Pons (tissue), 1 donor: ENCODE data around the gene RTN4R.
A peak's percentile ranks its signal among the peaks of the same experiment; 100 is the strongest.

Source experiments
- DNase-seq: peaks from one replicate; pipeline ENCODE4 v3.0.0-alpha.2; 2016; ENCODE audit warnings: low spot score

RTN4R gene

DNA sequence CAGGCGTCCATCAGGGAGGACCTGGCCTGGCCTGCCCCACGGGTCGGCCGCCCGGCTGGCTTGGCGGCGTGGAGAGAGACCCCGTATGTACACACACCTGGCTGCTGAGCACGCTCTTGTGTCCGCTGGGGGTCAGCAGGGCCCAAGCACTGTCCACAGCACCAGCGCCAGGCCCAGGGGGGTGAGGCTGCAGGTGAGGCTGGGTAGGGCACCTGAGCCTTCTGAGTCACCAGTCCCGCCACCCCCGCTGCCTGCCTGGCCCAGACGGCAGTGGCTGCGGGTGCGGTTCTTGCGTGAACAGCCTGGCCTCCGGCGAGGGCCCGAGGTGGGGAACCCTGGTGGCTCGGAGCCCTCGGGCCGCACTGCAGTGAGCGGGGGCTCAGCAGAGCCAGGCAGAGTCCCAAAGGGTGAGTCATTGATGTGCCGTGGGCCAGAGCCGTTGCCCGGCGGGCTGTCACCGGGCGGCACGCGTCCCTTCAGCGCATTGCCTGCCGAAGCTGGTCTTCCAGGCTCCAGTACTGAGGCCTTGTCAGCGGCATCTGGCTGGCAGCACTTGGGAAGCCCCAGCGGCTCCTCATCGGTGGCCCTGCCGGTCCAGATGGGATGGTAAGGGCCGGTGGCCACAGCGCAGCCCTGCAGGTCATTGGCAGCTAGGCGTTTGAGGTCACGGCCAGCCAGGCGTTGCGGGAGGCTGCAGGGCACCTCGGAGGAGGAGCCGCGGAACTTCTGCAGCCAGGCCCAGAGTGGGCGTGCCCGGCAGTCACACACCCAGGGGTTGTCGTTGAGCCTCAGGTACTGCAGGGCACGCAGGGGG lies 26.3 kb downstream of the RTN4R start:
- peak; percentile 39 for DNase-seq

DNA sequence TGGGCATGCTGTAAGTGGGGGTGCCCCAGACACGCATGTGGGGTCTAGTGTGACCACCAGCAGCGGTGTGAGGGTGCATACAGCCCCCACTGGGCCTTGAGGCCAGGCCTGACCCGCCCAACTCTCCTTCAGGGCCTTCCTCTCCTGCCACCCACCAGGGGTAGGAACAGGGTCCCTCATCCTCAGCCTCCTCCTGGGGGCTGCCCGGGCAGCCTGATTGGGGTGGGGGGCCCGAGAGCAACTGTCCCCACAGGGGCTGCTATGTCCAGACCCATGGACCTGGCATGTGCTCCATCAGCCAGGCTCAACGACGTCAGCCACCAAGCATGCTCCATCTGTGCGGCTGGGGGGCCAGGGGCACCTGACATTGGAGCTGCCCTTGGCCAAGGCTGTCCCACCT lies 27.2 kb downstream of the RTN4R start:
- no peak for DNase-seq

DNA sequence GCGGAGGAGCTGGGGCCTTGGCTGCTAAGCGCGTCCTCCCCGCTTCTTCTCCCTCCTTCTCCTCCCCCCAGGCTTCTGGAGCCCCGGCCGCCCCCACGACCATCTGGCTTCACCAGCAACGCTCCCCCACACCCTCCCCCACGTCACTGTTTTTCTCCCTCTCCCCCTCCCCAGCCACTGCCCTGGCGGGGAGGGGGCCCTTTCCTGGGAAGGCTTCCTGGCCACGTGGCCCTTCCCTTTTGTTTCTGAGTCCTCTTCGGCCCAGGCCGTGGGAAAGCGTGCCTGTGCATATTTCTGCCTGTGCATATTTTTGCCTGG lies 27.7 kb downstream of the RTN4R start:
- peak; percentile 43 for DNase-seq

DNA sequence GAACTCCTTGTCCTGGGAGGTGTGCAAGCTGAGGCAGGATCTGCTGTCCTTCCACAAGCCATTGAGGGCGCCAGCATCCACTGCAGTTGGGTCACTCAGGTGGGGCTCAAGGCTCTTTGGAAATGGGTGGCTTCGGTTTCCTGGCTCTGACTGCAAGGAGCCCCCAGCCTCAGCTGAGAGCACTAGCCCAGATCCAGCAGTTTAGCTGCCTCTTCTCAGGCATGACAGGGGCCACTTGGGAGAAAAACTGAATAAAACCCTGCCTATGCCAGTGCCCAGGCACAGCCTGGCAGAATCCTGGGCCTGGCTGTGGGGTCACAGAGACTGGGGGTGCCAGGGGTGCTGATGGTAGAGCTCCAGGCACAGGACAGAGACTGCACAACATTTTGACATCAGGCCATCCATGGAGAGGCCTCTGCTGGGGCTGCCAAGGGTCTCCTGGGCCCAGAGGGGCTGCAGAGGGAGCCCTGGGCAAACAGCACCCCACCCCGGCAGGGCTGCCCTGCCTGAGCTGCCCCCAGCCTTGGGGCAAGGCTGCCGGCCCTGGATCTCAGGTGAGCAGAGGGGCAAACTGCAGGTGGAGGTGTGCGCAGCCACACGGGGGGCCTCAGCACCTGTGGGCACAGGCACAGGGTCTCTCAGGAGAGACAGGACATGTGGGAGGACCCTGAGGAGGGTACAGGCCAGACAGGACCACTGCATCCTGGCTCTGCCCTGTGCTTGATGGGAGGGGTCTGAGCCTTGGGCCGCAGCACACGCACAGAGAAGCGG lies 28.3 kb downstream of the RTN4R start:
- DNase-seq = no peak

DNA sequence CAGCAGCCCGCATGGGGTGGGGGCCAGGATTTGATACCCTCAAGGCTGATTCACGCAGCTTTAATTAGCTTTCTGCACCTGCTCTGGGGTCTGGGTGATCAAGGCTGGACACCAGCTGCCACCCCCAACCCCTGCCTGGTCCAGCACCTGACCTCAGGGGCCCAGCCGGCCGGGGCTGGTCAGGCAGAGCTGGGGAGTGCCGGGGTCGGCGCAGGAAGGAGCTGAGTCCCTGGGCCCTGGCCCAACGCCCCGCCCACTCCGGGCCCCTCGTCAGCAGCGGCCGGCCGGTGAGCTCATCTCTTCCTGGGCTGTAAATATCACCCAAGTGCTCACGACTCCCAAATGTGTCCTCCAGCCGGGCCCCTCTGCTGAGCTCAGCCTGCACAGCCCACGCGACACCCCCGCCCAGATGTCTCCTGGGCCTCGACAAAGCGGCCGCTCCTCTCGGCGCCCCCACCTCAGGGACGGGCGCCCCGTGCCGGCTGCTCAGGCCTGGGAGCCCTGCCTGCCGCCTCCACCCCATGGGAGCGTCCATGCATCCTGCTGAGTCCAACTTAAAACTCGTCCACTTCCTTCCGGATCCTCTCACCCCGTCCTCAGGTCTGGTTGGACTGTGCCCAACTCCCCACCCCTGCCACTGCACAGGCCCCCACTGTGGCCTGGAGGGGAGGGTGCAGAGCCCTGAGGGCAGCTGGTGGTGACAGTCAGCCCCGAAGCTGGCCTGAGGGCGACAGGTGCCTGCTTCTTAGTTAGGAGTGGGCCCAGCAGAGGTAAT lies 29.0 kb downstream of the RTN4R start:
- DNase-seq = no peak

DNA sequence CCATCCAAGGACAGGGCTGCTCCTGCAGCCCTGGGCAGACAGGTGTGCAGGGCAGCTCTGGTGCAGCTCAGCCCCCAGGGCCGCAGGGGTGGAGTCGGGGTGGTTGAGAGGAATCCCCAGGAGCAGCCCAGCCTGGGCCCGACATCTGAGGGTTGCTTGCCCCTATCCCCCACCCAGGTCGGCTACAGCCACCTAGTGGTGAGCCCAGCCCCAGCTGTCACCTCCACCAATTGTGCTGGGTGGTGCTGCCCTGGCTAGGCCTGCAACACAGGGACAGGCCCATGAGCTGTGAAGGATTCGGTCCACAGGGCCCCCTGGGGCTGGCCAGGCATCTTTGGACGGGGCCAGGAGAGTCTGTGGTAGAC lies 29.6 kb downstream of the RTN4R start:
- DNase-seq = no peak

DNA sequence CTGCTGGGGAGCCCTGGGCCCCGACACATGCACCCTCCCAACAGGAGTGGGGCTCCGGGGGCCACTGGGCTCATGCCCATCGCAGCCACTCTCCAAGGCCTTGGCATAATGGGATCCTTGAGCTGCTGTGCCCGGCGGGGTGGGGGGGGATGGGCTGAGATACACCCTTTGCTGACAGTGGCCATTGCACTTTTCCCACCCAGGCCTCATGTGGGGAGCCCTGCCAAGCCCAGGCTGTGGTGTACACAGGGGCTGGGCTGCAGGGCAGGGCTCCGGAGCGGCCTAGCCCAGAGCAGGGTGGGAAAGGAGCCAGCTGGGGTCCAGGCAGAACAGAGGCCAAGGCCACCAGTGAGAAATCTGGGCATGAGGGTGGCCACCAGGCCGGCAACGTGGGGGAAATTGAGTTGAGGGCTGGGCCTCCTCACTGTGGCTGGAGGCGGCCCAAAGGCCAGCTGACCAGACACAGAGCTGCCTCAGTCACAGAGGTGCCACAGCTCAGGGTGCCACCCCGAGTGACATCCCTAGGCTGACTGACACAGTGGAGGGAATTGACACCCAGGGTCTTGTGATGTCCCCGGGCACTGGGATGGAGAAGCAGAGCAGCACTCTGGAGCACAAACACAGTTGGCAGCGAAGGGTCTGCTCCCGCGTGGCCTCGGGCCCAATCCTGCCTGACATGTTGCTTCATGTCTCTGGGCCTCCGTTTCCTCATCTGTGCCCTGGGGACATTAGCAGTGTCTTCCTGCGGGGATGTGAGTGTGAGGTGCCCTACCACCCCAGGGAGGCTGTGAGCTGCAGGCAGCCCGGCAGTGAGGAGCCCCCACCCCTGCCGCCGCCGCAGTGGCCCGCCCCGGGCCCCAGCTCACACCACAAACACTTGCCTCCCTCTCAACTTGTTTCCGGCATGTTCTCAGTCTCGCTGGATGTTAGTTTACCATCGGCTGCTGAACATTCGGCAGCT lies 30.4 kb downstream of the RTN4R start:
- peak; percentile 61 for DNase-seq

DNA sequence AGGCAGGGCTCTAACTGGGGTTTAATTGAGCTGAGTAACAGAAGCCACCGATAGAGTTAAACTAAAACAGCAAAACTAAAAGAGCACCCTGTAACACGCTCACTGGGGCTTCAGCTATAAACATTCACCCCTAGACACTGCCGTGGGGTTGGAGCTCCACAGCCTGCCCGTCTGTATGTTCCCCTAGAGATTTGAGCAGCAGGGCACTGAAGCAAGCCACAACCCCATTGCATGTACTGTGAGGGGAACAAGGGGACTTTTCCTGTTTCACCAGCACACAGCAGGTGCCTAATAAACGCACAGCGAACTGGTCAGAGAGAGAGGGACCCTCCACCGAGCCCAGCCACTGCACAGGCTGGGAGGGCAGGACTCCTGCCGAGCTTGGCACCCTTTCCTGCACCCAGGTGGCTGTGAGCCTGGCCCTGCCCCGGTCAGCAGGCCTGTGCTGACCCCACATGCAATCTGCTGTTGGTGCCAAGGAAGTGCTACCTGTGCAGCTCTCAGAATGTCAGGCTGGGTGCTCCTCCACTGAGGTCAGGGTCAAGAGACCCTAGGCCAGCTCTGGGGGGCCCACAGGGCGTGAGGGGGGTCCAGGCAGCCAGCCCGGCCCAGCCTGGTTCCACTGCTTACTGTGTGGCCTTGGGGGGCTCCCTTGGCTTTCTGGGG lies 31.9 kb downstream of the RTN4R start:
- DNase-seq = no peak

DNA sequence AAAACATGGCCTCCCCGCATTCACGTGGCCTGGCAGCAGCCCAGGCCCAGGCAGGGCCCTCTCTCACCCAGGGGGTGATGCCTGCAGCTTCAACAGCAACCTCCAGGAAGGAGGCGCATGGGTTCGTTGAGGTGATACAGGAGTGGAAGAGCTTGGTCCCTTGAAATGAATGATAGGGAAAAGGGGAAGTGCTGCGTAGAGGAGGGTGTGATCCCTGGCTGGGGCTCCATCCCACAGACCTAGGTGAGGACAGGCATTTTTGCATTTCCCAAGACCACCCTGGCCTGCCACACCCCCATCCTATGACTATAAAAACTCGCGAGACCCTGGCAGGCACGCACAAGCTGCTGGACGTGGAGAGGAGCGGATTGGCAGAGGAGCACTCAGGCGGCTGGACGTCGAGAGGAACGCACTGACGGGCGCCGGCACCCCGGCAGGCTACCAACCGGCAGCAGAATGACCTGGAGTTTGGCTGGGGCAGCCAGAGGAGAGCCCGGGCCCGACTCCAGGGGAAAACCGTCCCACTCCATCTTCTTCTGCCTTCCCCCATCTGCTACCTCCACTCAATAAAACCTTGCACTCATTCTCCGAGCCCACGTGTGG lies 32.6 kb downstream of the RTN4R start:
- no peak for DNase-seq

DNA sequence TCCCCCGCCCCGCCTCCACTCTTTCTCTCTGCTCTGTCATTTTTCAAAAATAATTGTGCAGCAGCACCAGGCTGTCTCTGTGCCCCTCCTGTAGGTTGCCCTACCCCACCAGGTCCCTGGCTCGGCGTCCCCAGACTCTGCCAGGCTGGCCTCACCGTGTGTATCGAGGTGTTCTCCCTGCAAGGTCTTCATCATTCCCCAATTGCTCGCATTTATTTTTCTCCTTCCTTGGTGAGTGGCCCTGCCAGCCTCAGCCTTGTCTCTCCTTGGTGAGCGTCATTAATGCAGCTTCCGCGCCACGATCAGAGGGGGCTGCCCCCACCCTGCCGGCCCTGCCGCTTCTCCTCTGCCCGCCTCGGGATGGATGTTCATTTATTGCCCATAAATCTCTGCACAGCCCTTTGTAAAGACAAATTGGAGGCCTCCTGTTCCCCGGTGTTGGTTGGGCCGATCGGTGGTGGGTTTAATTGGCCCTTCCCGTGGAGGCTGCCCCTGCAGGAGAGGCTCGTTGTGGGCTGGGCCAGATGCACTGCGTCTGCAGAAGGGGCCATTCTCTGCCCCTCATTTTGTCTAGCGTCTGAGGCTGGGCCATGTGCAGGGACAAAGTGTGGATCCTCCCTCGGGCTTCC lies 33.2 kb downstream of the RTN4R start:
- no peak for DNase-seq

DNA sequence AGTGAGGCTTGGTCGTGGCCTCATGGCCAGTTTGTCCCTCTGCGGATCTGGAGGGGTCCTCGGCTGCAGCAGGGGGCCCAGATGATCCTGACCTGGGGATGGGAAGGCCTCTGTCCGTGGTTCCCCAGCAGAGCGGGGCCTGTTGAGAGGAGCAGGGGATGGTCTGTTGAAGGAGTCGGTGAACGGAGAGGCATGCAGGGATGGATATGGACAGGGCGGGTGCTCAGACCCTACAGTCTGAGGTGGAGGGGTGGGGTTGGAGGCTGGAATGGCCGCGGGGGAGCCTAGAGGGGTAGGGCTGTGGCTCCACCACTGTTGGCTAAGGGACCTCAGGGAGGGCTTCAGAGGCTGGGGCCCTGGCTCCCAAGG lies 33.8 kb downstream of the RTN4R start:
- DNase-seq = no peak

DNA sequence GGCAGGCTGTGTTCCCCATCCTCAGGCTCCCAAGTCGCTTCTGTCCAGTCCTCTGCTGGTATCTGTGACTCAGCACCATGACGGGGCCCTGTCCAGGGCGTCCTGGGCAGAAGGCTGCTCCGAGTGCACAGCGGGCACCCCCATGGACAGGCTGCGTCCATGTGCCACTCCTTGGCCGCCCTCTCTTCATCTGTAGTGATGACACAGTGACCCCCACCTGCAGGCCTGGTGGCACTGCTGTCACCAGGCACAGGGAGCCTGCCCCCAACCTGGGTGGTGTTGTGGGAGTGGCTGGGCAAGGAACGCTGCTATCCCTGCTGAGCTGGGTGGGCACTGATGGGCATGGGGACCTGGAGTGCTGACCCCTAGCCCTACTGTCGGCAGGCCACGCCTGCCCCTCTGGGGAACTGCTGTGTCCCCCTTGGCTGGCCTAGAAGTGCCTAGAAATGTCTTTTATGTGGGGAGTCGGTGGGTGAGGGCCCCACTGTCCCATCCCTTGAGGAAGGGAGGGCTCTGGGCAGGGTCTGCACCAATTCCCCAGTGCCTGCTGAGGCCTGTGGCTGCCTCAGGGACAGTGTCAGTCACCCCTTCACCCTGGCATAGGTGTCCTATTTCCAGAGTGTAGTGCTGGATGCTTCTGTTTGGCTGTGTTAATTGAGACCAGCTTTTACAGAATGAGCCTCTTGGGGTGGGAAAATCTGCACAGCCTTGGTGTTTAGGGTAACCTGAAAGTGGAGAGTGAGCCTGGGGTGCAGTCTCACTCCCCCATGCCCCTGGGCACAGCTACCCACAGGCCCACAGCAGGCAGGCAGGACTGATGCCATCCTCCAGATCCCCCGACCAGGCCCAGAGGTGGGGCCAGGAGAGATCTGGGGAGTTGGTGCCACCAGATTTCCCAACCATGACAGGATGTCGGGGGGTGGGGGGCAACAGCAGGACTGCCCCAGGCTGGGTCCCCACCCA lies 34.5 kb downstream of the RTN4R start:
- no peak for DNase-seq

DNA sequence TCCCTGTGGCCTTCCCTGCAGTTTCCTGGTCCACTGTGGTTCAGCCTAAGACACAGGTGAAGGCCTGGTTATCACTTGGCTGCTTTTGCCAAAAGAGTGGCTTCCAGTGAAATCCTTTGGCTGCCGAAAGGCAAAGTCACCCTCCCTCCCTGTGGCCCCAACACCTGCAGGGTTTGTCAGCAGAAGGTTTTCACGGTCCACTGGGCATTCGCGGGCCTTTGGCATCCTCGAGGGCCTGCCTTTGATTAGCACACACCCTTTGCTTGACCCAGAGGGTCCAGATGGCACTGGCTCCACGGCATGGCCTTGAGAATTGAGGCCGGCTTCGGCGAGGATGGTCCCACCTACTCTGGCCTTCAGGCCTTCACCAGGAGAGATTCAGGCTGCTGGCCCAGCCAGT lies 35.3 kb downstream of the RTN4R start:
- no peak for DNase-seq

DNA sequence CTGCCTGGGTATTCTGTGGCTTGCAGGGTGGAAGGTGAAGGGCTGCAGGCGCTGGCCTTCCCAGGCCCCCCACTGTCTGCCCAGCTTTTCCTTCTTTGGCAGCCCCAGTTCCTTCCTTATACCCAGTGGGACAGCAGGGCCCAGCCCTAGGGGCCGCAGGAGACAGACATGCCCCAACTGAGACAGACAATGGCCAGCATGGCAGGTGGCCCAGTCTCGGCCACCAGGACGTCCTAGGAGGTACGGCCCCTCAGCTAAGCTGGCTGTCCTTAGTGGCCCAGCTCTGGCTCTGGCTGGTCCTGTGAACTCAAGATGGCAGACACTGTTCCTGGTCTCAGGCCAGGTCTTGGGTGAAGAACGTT lies 35.9 kb downstream of the RTN4R start:
- no peak for DNase-seq

DNA sequence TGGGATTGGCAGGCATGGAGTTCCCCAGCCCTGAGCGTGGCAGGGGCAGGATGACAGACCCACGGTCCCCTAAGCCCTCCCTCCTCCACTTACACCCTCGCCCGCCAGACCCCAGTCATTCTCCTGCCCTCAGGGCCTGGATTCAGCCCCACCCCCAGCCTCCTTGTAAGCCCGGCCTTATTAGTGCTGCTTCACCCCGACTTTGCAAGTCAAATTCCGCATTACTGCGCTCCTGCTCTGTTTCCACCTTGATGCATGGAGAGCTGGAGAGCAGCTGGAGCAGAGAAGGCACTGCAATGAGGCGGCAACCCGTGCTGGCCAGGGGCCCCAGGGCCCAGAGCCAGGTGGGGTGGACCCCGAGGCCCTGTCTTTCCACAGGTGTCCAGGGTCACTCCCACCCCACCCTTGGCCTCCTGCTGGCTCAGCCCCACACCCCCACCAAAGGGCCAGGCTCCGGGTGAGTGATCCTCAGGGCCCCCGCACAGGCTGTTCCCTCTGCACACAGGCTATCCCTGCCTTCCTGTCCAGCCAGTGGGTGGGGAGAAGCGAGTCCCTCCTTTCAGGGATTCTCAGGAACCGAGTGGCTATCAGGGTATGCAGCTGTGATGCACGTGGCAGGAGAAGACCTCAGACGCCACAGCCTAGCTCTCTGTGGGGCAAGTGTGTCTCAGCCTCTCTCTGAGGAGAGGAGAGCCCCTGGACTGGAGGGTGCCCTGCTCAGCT lies 36.4 kb downstream of the RTN4R start:
- DNase-seq = no peak

DNA sequence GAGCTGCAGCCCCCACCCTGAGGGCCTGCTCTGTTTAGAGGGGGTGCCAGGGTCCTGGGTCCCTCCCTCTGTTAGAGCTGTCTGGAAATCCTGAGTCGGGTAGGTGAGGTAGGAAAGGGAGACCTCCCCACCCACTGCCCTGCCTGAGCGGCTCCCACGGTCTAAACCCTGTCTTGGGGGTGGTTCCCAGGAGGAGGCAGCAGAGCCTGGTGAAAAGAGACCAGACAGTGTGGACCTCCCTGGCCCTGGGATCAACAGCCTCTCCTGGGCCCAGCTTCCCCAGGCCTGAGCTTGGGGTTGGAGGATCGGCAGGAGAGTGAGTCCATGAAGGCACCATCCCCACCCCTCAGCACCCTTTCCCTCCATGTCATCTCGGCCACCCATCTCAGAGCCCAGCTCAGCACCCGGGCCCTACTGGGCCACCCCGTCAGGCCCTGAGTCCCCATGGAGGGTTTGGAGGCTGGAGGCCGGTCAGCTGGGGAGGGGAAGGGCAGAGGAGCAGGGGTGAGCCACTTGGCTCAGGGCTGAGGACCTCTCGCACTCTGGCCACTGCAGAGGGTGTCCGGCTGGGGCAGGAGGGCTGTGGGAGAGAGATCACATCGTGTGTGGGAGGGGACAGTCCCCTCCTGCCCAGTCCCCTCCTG lies 37.2 kb downstream of the RTN4R start:
- DNase-seq = no peak

DNA sequence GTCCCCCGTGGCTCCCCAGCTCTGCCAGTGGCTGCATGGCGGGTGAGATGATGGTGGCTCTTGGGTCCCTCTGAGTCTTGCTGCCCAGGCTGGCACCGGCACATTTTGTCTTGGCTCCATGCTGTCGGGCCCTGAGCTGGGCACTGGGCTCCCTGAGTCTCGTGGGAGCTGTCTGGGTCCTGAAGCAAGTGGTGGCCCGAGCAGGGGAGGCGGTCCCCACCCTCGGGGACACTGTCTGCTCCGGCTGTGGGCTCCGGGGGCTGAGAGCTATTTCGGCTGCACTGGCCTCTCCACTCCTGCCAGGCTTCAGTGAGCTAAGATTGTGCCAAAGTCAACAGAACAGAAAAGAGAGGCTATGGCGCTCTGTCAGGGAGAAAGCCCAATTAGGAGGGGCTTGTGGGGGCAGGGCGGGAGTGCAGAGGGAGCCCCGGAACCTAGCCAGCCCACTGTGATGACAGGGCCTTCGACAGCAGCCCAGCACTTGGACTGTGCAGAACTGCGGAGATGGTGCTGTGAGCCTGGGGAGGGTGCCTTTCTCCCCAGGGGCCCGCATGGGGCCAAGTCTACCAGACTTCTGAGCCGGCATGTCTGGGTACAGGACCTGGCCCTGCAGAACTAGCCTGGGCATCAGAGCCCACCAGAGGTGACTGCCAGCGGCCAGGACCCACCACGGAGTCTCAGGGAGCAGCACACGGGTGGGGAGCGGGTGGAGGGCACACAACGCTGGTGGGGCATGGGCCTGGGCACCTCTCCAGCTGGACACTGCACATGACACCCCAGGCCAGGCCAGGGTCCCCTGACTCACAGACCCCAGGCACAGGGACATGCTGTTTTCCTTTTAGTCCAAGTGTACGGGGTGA lies 38.0 kb downstream of the RTN4R start:
- DNase-seq = no peak
